ENCODE measurements around the gene MAPK12.
"Not testable (repeated sequence)": the region's sequence is repeated elsewhere in the genome, so short reads cannot be mapped to it uniquely, and the experiment has no call there.

The MAPK12 gene

DNA sequence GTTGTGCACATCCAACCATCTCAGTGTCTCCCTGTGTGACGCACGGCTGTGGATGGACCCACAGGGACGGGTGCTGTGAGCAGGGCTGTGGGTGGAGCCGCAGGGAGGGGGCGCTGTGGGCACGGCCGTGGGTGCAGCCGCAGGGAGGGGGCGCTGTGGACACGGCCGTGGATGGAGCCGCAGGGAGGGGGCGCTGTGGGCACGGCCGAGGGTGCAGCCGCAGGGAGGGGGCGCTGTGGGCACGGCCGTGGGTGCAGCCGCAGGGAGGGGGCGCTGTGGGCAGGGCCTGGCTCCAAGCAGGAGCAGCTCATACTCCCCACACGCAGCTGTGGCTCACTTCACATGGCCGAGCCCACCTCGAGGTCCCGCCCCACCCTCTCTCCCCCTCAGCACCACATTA lies 14.7 kb upstream of the MAPK12 start:
- Histone ChIP-seq H3K36me3 (peaks cover 55% of the 10 kb centered on the region), H3K27me3 (no peaks in the 10 kb centered on the region; the same call in 1 of the 2 replicates), H3K4me1 (peaks cover 13% of the 10 kb centered on the region), H3K9me3 (no peaks in the 10 kb centered on the region), H3K4me3 (ENCODE audit: low read depth, low read length) (no peak overlapping the region)
- peak; percentile 64 for DNase-seq
- TF ChIP-seq, protein P1, sequence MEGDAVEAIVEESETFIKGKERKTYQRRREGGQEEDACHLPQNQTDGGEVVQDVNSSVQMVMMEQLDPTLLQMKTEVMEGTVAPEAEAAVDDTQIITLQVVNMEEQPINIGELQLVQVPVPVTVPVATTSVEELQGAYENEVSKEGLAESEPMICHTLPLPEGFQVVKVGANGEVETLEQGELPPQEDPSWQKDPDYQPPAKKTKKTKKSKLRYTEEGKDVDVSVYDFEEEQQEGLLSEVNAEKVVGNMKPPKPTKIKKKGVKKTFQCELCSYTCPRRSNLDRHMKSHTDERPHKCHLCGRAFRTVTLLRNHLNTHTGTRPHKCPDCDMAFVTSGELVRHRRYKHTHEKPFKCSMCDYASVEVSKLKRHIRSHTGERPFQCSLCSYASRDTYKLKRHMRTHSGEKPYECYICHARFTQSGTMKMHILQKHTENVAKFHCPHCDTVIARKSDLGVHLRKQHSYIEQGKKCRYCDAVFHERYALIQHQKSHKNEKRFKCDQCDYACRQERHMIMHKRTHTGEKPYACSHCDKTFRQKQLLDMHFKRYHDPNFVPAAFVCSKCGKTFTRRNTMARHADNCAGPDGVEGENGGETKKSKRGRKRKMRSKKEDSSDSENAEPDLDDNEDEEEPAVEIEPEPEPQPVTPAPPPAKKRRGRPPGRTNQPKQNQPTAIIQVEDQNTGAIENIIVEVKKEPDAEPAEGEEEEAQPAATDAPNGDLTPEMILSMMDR (IDR thresholded peaks at IDR 0.05; ENCODE audit: low read depth, low read length), result peak; percentile 48

DNA sequence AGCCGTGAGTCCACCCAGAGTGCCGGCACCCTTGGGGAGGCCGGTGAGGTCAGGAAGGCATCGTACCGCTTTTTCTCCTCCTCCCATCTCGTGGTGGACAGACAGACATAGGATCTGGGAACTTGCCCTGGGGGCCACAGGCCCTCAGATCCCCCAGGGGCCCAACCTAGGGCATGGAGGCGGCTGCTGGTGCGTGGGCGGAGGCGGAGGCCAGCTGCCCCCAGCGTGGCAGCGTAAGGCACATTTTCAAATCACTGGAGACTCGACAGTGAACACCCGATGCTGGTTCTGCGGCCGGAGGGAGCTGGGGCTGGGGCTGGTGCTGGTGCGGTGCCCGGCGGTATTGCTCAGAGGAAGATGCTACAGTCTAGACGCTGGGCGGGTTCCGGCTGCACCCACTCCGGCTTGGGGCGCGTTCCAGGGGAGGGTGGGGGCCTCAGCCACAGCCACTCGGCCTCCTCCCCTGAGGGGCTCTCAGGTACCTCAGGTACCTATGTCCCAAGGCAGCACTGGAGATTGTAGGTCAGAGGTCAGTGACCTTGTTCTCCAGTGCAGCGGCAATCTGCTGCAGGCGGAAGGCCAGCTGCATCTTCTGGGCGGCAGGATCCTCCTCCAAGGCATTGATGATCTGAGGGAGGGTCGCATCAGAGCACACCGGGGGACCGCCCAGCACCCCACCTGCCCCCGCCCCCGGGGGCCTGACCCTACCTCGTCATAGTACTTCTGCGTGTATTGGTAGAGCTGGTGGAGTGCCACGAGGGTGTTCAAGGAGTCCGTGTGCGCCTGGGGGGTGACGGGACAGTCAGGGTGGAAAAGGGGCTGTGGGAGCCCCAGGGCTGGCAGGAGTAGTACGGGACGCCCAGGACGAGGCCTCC lies 13.9 kb upstream of the MAPK12 start:
- TF ChIP-seq, protein P1 (IDR thresholded peaks at IDR 0.05; ENCODE audit: low read depth, low read length), result no peak
- H3K27me3 ChIP-seq, result peaks cover 5% of the 10 kb centered on the region
- H3K4me3 ChIP-seq (ENCODE audit: low read depth, low read length), result no peak overlapping the region
- peaks cover 50% of the 10 kb centered on the region for H3K36me3 ChIP-seq
- H3K9me3 ChIP-seq, result no peaks in the 10 kb centered on the region
- no peak for DNase-seq
- H3K4me1 ChIP-seq, result peaks cover 13% of the 10 kb centered on the region

DNA sequence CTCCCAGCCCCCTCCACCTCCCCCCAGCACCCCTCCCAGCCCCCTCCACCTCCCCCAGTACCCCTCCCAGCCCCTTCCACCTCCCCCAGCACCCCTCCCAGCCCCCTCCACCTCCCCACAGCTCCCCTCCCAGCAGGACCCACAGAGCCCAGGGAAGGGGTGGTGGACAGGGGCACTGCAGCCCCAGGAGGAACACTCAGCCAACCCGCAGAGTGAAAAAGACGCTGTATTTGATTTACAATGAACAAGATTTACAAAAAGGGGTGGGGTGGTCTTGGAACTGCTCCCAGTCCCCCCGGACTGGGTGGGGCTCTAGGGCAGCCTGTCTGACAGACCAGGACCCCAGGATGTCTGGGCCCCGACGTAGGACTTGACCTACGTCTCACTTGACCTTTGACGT lies 13.3 kb upstream of the MAPK12 start:
- Histone ChIP-seq H3K9me3 (no peaks in the 10 kb centered on the region), H3K4me1 (peaks cover 13% of the 10 kb centered on the region), H3K36me3 (peaks cover 44% of the 10 kb centered on the region), H3K27me3 (peaks cover 5% of the 10 kb centered on the region), H3K4me3 (ENCODE audit: low read depth, low read length) (no peak overlapping the region)
- TF ChIP-seq, protein P1 (IDR thresholded peaks at IDR 0.05; ENCODE audit: low read depth, low read length), result no peak
- no peak for DNase-seq

DNA sequence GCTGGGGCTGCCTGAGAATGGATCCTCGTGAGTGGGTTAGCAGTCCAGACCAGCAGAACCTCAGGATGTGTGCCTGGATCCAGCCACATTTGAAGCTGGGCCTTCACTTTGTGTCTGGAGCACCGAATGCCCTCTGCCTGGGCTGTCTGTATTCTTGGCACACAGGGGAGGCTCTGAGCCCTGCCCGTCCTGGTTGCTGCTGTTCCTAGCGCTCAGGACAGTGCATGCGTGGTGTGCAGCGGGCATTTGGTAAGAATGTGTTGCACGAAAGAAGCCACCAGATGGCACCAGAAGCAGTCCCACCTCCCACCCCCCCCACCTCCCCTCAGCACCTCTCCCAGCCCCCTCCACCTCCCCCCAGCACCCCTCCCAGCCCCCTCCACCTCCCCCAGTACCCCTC lies 12.8 kb upstream of the MAPK12 start:
- TF ChIP-seq, protein P1 (IDR thresholded peaks at IDR 0.05; ENCODE audit: low read depth, low read length), result peak; percentile 50
- peak; percentile 75 for DNase-seq
- Histone ChIP-seq H3K9me3 (no peaks in the 10 kb centered on the region), H3K27me3 (peaks cover 5% of the 10 kb centered on the region), H3K4me3 (ENCODE audit: low read depth, low read length) (no peak overlapping the region), H3K36me3 (peaks cover 39% of the 10 kb centered on the region), H3K4me1 (peaks cover 17% of the 10 kb centered on the region)

DNA sequence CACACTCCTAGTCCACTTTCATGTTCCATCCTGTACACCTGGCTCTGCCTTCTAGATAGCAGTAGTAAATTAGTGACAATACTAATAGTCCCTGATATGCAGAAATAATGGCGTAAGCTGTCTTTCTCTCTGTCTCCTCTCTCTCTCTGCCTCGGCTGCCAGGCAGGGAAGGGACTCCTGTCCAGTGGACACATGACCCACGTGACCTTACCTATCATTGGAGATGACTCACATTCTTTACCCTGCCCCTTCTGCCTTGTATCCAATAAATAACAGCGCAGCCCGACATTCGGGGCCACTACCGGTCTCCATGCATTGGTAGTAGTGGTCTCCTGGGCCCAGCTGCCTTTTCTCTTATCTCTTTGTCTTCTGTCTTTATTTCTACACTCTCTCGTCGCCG lies 12.3 kb upstream of the MAPK12 start:
- Histone ChIP-seq H3K4me1 (peaks cover 17% of the 10 kb centered on the region), H3K36me3 (peaks cover 34% of the 10 kb centered on the region)
- DNase-seq; H3K27me3 ChIP-seq; H3K9me3 ChIP-seq; H3K4me3 ChIP-seq (ENCODE audit: low read depth, low read length): not testable (repeated sequence)

DNA sequence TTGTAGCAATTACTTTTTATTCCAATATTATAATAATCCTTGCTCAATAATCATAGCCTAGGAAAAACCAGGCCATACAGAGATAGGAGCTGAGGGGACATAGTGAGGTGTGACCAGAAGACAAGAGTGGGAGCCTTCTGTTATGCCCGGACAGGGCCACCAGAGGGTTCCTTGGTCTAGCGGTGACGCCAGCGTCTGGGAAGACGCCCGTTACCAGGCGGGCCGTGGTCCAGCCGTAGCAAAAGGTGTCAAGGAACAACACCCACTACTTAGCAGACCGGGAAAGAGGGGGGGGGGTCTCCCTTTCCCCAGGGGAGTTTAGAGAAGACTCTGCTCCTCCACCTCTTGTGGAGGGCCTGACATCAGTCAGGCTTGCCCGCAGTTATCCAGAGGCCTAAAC lies 11.9 kb upstream of the MAPK12 start:
- not testable (repeated sequence) for H3K4me3 ChIP-seq (ENCODE audit: low read depth, low read length); H3K27me3 ChIP-seq; H3K9me3 ChIP-seq
- H3K4me1 ChIP-seq, result peaks cover 17% of the 10 kb centered on the region
- H3K36me3 ChIP-seq, result peaks cover 30% of the 10 kb centered on the region
- TF ChIP-seq, protein P1 (IDR thresholded peaks at IDR 0.05; ENCODE audit: low read depth, low read length), result peak; percentile 26; the same call in 1 of the 2 replicates
- peak; percentile 38 for DNase-seq
